Large intestine (tissue), 3 donors: ENCODE measurements around the gene CPA5. TPM values are rescaled to one million over a fixed set of nuclear protein-coding genes. Genes with fewer than 3 reads are reported as not detected.

ENCODE experiments used
- DNase-seq, 2 donors: peaks; one replicate each; pipeline versions ENCODE4 v3.0.0 to v3.0.0-alpha.2; 2013
- H3K27ac ChIP-seq: one replicate; pipeline ENCODE4 v1.5.1; 2013; ENCODE audit warnings: low read length
- H3K27me3 ChIP-seq: 2 replicates; pipeline ENCODE4 v1.6.1; 2013; ENCODE audit warnings: low read length; ENCODE audit not compliant: control insufficient read depth, insufficient read depth
- H3K36me3 ChIP-seq: 2 replicates; pipeline ENCODE4 v1.6.1; 2013; ENCODE audit warnings: low read length; ENCODE audit not compliant: control insufficient read depth, insufficient read depth
- H3K4me1 ChIP-seq: one replicate; pipeline ENCODE4 v1.6.1; 2013; ENCODE audit warnings: low read length; ENCODE audit not compliant: control insufficient read depth, insufficient read depth
- H3K4me3 ChIP-seq: one replicate; pipeline ENCODE4 v1.5.1; 2013; ENCODE audit warnings: low read length
- H3K9me3 ChIP-seq: one replicate; pipeline ENCODE4 v1.6.1; 2013; ENCODE audit warnings: mild to moderate bottlenecking, low read depth, low read length, moderate library complexity; ENCODE audit not compliant: control insufficient read depth
- WGBS: methylation state at CpG from one replicate; pipeline ENCODE4 v1.1.5; 2013; ENCODE audit warnings: low lambda C conversion rate; ENCODE audit not compliant: insufficient coverage; 5-methylcytosine and 5-hydroxymethylcytosine counted together
- polyA plus RNA-seq: library from polyadenylated mRNA; unstranded; fragments of 120-200 nt; gene quantifications from one replicate; pipeline ENCODE4 v1.2.1, GENCODE V29; 2013

The CPA5 gene
- polyA plus RNA-seq, 1 donor = 0.15 TPM

- 40% methylated on average over 1 of the region's 4 CpGs for WGBS
- no peaks in the 10 kb centered on the region for H3K9me3 ChIP-seq
These were observed 68.6 kb downstream of the CPA5 start for GRCh38 chr7:130413201-130413600.

GRCh38 chr7:130415006-130415405, 70.4 kb downstream of the CPA5 start:
- DNase-seq = no peak
- H3K4me3 ChIP-seq = no peak overlapping the region
- no peaks in the 10 kb centered on the region for H3K9me3 ChIP-seq
- no peaks in the 10 kb centered on the region for H3K36me3 ChIP-seq
- H3K27ac ChIP-seq = no peak overlapping the region
- peaks cover 3% of the 10 kb centered on the region for H3K4me1 ChIP-seq
- H3K27me3 ChIP-seq = no peaks in the 10 kb centered on the region

More at GRCh38 chr7:130413201-130413600, 68.6 kb downstream of the CPA5 start:
- no peak for DNase-seq
- no peaks in the 10 kb centered on the region for H3K36me3 ChIP-seq
- no peak overlapping the region for H3K4me3 ChIP-seq
- no peaks in the 10 kb centered on the region for H3K27me3 ChIP-seq
- H3K27ac ChIP-seq = no peak overlapping the region
- H3K4me1 ChIP-seq = peaks cover 2% of the 10 kb centered on the region

GRCh38 chr7:130417213-130417612, 72.6 kb downstream of the CPA5 start:
- Histone ChIP-seq H3K4me1 (peaks cover 4% of the 10 kb centered on the region), H3K27ac (no peak overlapping the region), H3K4me3 (no peak overlapping the region), H3K9me3 (no peaks in the 10 kb centered on the region), H3K36me3 (no peaks in the 10 kb centered on the region), H3K27me3 (no peaks in the 10 kb centered on the region)
- DNase-seq = no peak
- 84% methylated on average over 3 of the region's 5 CpGs for WGBS

- peaks cover 4% of the 10 kb centered on the region for H3K4me1 ChIP-seq
- 100% methylated on average over 2 of the region's 7 CpGs for WGBS
- H3K4me3 ChIP-seq = no peak overlapping the region
- H3K36me3 ChIP-seq = no peaks in the 10 kb centered on the region
- H3K9me3 ChIP-seq = no peaks in the 10 kb centered on the region
- no peak for DNase-seq
- no peaks in the 10 kb centered on the region for H3K27me3 ChIP-seq
- no peak overlapping the region for H3K27ac ChIP-seq
These were observed 73.7 kb downstream of the CPA5 start for GRCh38 chr7:130418306-130418705.

Other genes with a start within 250 kb of the CPA5 start
- 18.0 TPM for gene TMEM209, start 139.4 kb upstream of the CPA5 start, polyA plus RNA-seq
- gene SSMEM1, start 137.0 kb upstream of the CPA5 start, polyA plus RNA-seq = not detected
- gene CPA2, start 78.0 kb upstream of the CPA5 start, polyA plus RNA-seq = 28.4 TPM
- 7.9 TPM for gene CPA4, start 51.7 kb upstream of the CPA5 start, polyA plus RNA-seq
- gene CPA1, start 35.7 kb downstream of the CPA5 start, polyA plus RNA-seq = 2.1 TPM
- gene CEP41, start 96.2 kb downstream of the CPA5 start, polyA plus RNA-seq = 12.8 TPM
- gene MEST, start 147.3 kb downstream of the CPA5 start, polyA plus RNA-seq = 169 TPM